Inflammatory macrophage treated with lipopolysaccharide for 4 hours (primary cell): ENCODE data around the gene GDPD5.

ENCODE experiments used
- DNase-seq: peaks from one replicate; pipeline ENCODE4 v3.0.0-alpha.2; 2020

Gene GDPD5

GRCh38 chr11:75534259-75535069 is 8.7 kb upstream of the GDPD5 start:
- no peak for DNase-seq

- DNase-seq = no peak
Observed at GRCh38 chr11:75533896-75534258, 8.1 kb upstream of the GDPD5 start.

GRCh38 chr11:75532200-75533048 is 6.7 kb upstream of the GDPD5 start:
- DNase-seq = peak; percentile 66

- no peak for DNase-seq
Observed at GRCh38 chr11:75531325-75531724, 5.6 kb upstream of the GDPD5 start.

GRCh38 chr11:75530577-75530976 is 4.8 kb upstream of the GDPD5 start:
- DNase-seq = no peak

- no peak for DNase-seq
Observed at GRCh38 chr11:75527938-75528735, 2.4 kb upstream of the GDPD5 start.

GRCh38 chr11:75527130-75527529 is 1.4 kb upstream of the GDPD5 start:
- DNase-seq = no peak

- DNase-seq = no peak
Observed at GRCh38 chr11:75526192-75526541, 426 bp upstream of the GDPD5 start.

- DNase-seq = peak; percentile 35
Observed at GRCh38 chr11:75524665-75525432, 892 bp downstream of the GDPD5 start.

- DNase-seq = no peak
Observed at GRCh38 chr11:75523811-75524664, 1.7 kb downstream of the GDPD5 start.

GRCh38 chr11:75523189-75523588 is 2.6 kb downstream of the GDPD5 start:
- DNase-seq = no peak

- no peak for DNase-seq
Observed at GRCh38 chr11:75522286-75523044, 3.3 kb downstream of the GDPD5 start.

- DNase-seq = no peak
Observed at GRCh38 chr11:75520688-75521087, 5.1 kb downstream of the GDPD5 start.

GRCh38 chr11:75518771-75519653 is 6.7 kb downstream of the GDPD5 start:
- DNase-seq = no peak

- DNase-seq = no peak
Observed at GRCh38 chr11:75518204-75518549, 7.6 kb downstream of the GDPD5 start.

- no peak for DNase-seq
Observed at GRCh38 chr11:75516886-75517285, 8.9 kb downstream of the GDPD5 start.

- DNase-seq = no peak
Observed at GRCh38 chr11:75516140-75516539, 9.6 kb downstream of the GDPD5 start.

GRCh38 chr11:75514596-75514995 is 11.1 kb downstream of the GDPD5 start:
- DNase-seq = no peak

- no peak for DNase-seq
Observed at GRCh38 chr11:75513250-75513649, 12.5 kb downstream of the GDPD5 start.

GRCh38 chr11:75510723-75511019 is 15.1 kb downstream of the GDPD5 start:
- DNase-seq = no peak
